Thyroid gland (tissue), 4 donors: ENCODE measurements around the gene CASQ1.

Experiments
- CTCF ChIP-seq, 6 experiments: fragments of 200-600 bp in 3 of 6; fragments of 450-650 bp in 3 of 6; sonication (generic) in 3 of 6; IDR thresholded peaks; one replicate each; pipeline ENCODE4 v1.5.1; 2016 to 2019; ENCODE audit warnings: antibody characterized with exemption in 6 of 6, mild to moderate bottlenecking in 2 of 6, inconsistent platforms in 1 of 6, moderate library complexity in 1 of 6
- POLR2A ChIP-seq, 2 donors: fragments of 450-650 bp; IDR thresholded peaks; one replicate each; pipeline ENCODE4 v1.6.1; 2017; ENCODE audit warnings: antibody characterized with exemption in 2 of 2, mild to moderate bottlenecking in 2 of 2, moderate library complexity in 1 of 2

GRCh38 chr1:160228431-160228830 is 38.1 kb downstream of the CASQ1 start:
- no peak for TF ChIP-seq CTCF (IDR thresholded peaks at IDR 0.05)
- no peak for TF ChIP-seq POLR2A (IDR thresholded peaks at IDR 0.05)
